ENCODE measurements around the gene RABEP2.
"Not testable (repeated sequence)": the region's sequence is repeated elsewhere in the genome, so short reads cannot be mapped to it uniquely, and the experiment has no call there.

The RABEP2 gene

GRCh38 chr16:28880589-28880915 is 44.5 kb downstream of the RABEP2 start:
- no peak overlapping the region for H3K27ac ChIP-seq
- no peak for DNase-seq (ENCODE audit: low read depth, low spot score)

GRCh38 chr16:28879841-28880588 is 45.0 kb downstream of the RABEP2 start:
- H3K27ac ChIP-seq = no peak overlapping the region
- DNase-seq (ENCODE audit: low read depth, low spot score) = no peak

DNA sequence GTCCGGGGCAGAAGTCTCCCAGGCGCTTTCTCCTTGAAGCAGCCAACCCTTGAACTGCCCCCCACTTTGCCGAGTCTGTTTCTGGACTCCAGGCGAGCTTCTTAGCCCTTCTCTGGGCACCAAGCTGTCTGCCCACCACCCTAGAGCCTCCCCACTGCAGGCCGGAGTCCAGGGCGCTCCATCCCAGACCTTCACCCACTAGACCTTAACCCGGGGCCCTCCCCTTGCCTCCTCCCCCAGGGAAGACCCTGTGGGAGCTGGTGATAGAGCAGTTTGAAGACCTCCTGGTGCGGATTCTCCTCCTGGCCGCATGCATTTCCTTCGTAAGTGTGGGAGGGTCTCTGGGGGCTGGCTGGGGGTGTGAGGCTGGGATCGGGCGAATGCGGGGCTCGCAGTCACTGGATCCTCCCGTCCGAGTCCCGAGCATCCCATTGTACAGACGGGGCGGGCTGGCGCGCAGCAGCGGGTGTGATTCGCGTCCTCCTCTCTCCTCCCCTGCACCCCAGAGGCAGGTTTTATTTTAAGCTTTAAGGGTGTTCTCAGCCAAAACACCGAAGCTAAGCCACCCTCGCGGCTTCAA is 45.7 kb downstream of the RABEP2 start:
- H3K27ac ChIP-seq = no peak overlapping the region
- DNase-seq (ENCODE audit: low read depth, low spot score) = no peak

- DNase-seq (ENCODE audit: low read depth, low spot score) = no peak
- H3K27ac ChIP-seq = no peak within 1 kb of the TSS
Observed at GRCh38 chr16:28878083-28878926, 46.7 kb downstream of the RABEP2 start, which contains the start of gene ATP2A1. Gene ATP2A1 (plus strand): TSS chr16:28878488. CDS start chr16:28878672, 184 bp downstream.

- DNase-seq (ENCODE audit: low read depth, low spot score) = no peak
- H3K27ac ChIP-seq = no peak overlapping the region
Observed at GRCh38 chr16:28877655-28878000, 47.4 kb downstream of the RABEP2 start.

DNA sequence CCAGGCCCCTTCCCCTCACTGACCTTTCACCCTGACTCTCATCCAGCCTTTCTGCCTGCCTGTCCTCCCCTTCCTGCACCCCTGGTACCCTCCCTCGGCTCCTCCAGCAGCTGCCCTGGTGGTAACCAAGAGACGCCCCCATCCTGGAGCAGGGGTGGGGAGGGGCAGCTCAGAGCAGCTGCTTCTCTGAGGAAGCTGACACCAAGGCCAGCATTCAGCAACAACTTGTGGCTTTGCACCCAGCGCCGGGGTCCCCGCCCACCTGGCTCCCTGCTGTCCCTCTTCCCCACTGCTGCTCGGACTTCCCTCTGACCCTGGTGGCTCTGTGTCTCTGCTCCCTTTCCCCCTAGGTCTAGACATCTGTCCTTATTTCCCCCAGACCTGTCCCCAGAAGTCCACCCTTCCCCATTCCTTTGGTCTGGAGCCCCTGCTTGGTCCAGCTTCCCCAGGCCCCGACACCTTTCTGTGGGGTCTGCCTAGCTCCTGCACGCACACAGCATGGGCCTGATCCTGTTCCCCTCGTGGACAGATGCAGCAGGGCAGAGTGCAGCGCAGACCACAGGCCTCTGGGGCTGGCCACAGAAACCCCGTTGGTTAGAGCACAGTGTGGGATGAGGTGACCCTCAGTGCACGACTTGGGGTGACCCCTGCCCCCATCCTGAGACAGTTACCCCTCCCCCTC is 47.9 kb downstream of the RABEP2 start:
- DNase-seq (ENCODE audit: low read depth, low spot score) = no peak
- no peak overlapping the region for H3K27ac ChIP-seq

DNA sequence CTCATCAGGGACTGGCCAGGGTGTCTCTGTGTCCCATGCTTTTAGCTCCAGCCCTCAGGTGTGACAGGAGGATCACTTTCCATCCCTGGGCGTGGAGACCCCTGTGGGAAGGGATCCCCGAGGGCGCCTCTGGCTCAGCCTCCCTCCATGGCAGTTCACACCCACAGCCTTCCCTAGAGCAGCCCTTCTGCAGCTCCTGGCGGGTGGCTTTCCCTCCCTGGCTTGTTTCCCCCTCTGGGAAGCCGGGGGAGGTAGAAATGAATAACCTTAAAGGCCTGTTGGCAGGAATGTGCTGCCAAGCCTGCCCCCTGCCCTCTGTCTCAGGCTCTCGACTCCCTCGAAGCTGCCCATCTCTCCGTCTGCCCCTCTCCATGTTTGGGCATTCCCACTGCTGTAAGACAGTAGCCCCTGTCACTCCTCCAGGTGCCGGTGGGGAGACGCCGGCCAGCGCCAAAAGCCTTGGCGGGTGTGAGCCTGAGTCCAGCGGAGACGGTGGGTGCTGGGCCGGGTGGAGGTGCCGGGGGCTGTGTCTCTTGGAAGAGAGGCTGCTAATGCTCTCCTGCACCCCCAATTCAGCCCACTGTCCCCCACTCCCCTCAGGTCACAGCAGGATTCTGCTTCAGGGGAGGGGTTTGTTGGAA is 48.9 kb downstream of the RABEP2 start:
- no peak for DNase-seq (ENCODE audit: low read depth, low spot score)
- no peak overlapping the region for H3K27ac ChIP-seq

DNA sequence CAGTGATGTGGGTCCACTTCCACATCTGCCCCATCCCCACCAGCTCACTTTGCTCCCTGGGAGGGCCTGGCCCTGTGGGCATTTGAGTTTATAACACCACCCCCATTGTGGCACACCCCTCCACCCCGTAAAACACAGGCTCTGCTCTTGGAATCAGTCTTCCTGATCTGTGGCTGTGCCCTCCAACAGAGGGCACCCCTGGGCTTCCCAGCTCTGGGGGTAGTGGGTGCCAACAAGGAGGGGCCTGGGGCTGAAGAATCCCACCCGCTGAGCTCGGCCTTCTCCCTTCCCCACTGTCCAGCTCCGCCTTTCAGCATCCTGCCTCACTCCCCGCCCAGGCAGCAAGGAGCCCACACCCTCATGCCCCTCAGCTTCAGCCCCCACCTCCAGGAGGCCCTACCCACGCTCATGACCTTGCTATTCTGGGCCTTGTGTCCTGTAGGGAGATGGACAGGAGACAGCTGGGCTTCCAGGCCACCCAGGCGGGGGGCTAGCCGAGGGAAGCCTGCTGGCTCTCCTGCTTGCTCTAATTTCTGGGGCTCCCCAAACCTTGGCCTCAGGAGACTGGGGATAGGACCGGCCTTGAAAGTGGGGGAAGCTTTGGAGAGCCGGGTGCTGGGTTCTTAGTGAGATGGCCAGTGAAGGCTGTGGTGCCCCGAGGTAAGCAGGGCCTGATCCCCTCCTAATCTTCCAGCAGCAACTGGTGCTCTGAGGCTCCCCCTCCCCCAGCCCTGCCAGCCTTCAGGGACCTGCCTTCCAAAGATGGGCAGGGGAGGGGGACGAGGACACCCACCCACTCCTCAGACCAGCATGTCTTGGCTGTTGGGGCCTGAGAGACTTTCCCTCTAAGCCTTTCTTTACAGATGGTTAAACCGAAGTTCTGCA is 49.7 kb downstream of the RABEP2 start:
- DNase-seq (ENCODE audit: low read depth, low spot score) = no peak
- no peak overlapping the region for H3K27ac ChIP-seq

GRCh38 chr16:28874406-28874805 is 50.6 kb downstream of the RABEP2 start:
- H3K27ac ChIP-seq = no peak overlapping the region
- DNase-seq (ENCODE audit: low read depth, low spot score) = no peak

- H3K27ac ChIP-seq = no peak overlapping the region
Observed at GRCh38 chr16:28873543-28874201, 51.4 kb downstream of the RABEP2 start.

DNA sequence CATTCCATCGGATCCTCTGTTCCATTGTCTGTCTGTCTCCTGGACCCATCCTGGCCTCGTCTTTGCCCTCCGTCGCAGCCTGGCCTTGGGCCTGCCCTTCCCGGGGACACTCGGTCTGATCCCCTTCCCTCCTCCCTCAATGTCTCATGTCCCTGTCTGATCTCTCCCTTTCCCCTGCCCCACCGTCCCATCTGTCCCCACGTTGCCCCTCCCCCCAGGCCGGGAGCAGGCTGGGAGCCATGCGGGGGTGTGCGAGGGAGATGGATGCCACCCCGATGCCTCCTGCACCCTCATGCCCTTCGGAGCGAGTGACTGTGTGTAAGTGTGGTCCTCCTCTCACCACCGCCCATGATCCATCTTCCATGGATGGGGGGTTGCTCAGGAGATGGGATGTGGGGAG is 52.1 kb downstream of the RABEP2 start:
- no peak for DNase-seq (ENCODE audit: low read depth, low spot score)
- H3K27ac ChIP-seq = no peak overlapping the region

More at GRCh38 chr16:28873543-28874201, 51.4 kb downstream of the RABEP2 start:
- no peak for DNase-seq (ENCODE audit: low read depth, low spot score)

GRCh38 chr16:28869201-28869600 is 55.8 kb downstream of the RABEP2 start:
- no peak for DNase-seq (ENCODE audit: low read depth, low spot score)
- H3K27ac ChIP-seq = no peak overlapping the region

DNA sequence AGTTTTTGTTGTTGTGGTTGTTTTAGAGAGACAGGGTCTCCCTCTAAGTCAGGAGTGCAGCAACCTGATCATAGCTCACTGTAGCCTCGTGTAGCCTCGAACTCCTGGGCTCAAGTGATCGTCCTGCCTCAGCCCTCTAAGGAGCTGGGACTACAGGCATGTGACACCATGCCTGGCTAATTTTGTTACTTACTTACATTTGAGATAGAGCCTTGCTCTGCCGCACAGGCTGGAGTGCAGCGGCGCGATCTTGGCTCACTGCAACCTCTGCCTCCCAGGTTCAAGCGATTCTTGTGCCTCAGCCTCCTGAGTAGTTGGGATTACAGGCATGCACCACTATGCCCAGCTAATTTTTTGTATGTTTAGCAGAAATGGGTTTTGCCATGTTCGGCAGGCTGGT is 57.4 kb downstream of the RABEP2 start:
- DNase-seq (ENCODE audit: low read depth, low spot score); H3K27ac ChIP-seq: not testable (repeated sequence)

DNA sequence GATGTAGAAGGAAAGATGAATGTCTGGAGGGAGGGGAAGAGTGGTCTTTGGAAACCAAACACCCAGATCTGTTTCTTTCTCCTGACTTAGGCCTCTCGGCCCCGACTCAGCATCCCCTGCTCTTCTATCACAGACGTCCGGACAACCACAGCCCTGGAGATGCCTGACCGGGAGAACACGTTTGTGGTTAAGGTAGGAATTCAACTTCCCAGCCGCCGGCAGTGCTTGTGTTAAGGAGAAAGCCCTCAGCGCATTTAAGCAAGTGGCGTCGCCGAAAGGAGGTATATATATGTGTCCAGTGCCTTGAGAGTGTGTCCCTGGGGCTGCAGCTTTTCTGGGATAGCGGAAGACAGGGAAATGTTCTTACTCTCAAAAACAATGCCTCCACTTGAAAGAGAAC is 57.8 kb downstream of the RABEP2 start:
- no peak overlapping the region for H3K27ac ChIP-seq
- no peak for DNase-seq (ENCODE audit: low read depth, low spot score)

GRCh38 chr16:28866454-28866804 is 58.6 kb downstream of the RABEP2 start:
- no peak overlapping the region for H3K27ac ChIP-seq
- DNase-seq (ENCODE audit: low read depth, low spot score) = no peak

- no peak overlapping the region for H3K27ac ChIP-seq
- no peak for DNase-seq (ENCODE audit: low read depth, low spot score)
Observed at GRCh38 chr16:28865722-28866453, 59.1 kb downstream of the RABEP2 start.

DNA sequence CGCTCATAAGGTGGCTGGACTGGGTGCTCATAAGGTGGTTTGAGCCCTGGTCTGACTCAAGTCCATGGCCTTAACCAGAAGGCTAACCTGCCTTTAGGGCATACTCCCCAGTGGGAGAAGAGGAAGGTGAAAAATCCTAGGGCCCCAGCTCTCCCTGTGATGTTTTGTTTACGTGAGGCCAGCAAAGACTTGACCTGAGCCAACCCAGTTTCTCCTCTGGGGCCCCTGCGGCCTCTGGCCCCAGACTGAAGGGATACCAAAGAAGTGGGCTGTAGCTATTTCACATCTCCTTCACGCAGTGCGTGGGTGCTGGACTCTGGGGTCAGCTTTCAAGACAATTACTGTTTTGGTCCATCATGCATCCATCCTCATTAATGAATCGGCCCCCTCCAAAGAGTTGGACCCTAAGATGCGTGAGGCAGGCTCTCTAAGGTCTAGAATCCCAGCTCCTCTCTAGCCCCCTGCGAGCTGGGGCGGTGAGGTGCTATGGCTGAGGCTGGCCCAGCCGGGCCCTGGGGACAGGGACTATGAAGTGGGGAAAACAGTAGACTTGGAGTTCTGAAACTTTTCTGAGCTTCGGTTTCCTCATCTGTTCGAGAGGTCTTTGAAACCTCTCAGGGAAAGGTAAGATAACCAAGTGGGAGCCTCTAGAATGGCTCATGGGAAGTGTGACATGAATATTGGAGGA is 59.9 kb downstream of the RABEP2 start:
- H3K27ac ChIP-seq = peak overlapping the region; percentile 85
- no peak for DNase-seq (ENCODE audit: low read depth, low spot score)

Measured in epithelial cell of prostate (primary cell).